Smooth muscle cell of the pulmonary artery (primary cell): Measurements from ENCODE around the gene TTPAL. TPM values are rescaled to one million over a fixed set of nuclear protein-coding genes. Genes with fewer than 3 reads are reported as not detected.

ENCODE experiments used
- total RNA-seq: library from RNA; depleted of rRNA; stranded (reverse); fragments of >200 nt; gene quantifications from 2 replicates; pipeline ENCODE4 v1.2.3, GENCODE V29; 2014

Gene TTPAL, protein sequence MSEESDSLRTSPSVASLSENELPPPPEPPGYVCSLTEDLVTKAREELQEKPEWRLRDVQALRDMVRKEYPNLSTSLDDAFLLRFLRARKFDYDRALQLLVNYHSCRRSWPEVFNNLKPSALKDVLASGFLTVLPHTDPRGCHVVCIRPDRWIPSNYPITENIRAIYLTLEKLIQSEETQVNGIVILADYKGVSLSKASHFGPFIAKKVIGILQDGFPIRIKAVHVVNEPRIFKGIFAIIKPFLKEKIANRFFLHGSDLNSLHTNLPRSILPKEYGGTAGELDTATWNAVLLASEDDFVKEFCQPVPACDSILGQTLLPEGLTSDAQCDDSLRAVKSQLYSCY
- total RNA-seq, result 11.4 and 15.8 TPM in 2 replicates

DNA sequence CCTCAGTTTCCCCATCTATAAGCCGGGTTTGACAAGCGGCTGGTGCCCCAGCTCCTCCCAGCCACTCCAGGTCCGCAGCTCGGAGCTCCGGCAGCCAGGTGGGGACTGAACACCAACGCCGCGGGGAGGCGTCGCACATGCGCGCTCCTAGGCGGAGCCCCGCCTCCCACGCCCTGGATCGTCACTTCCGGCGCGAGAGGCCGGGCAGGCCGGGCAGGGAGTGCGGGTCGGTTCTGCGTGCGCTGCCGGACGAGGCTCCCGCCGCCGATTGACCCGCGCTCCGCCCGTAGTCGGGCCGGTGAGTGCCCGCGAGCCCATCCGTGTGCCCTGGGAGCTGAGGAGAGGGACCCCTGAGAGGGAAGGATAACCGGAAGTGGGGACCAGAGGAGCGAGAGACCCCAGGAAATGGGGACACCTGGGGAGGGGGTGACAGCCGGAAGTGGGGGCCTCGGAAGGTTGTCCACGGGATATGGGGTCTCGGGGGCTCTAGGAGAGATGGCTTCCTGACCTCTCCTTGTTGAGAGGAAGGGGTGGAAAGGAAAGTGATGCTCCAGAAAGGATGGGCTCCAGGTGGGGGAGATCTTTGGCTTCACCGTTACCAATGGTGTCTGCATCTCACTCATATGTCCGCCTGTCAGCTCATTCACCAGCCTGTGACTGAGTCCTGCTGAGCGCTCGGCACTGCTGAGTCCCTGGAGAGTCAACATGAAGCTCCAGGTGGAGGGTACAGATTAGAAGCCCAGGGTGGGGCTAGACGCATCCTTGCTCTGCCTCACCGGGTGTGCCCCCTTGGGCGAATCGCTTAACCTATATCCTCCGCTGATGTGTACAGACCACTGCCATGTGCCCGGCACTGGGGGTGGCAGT lies at the start of gene TTPAL:
Gene TTPAL (plus strand): TSS at position 181 of the 867 bp plus-strand sequence. CDS start 4,126 bp downstream, outside the sequence.

DNA sequence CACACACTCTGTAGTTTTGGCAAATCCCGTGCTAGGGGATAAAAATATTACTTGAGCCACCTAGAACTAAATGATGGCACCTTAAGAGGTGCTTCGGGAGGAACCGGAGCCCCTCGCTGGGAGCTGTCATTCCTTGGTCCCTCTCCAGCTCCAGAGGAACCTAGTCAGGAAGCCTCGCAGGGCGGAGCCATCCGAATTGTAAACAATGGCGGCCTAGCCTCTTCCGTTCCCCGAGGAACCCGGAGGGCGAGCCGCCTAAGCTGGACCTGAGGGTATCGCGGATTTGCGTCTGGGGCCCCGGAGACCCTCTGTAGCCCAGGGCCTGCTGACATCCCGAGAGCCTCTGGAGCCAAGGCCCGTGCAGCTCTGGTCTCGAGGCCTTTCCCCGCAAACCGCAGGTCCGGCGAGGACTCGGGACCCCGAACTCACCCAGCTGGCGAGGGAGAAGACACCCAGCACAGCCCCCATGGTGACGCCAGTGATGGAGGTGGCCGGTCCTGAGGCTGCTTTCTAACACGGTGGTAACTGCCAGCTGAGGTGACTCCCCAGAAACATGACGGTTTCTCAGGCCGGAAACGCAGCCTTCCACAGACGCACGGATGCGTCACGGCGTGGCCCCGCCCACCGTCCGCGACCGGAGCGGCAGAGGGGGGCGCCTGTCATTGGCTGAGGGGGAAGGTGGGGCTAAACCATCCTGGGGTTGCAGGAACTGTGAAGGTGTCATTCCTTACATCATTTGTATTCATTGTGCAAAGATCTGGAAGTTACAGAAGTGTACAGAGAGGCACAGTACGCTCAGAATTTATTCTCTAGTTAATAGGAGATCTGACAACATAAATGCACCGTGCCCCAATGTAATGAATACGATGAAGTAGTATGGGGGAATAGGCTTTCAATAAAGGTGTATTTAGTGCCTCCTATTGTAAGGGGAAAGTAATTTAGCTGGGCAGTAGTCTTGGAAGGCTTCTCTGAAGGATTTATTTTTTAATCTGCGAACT lies 46.1 kb downstream of the TTPAL start, which contains the start of gene SERINC3:
Gene SERINC3 (minus strand): TSS at position 587 of the 998 bp plus-strand sequence. CDS start 119 bp downstream, at position 468.

Other genes with a start within 250 kb of the TTPAL start
- not detected in 2 replicates for gene GDAP1L1, start 228.6 kb upstream of the TTPAL start, total RNA-seq
- gene FITM2, start 164.7 kb upstream of the TTPAL start, total RNA-seq, result 11.2 and 11.5 TPM in 2 replicates
- gene R3HDML, start 138.8 kb upstream of the TTPAL start, total RNA-seq, result not detected in 2 replicates
- gene HNF4A, start 120.2 kb upstream of the TTPAL start, total RNA-seq, result not detected in 2 replicates
- 146 and 178 TPM in 2 replicates for gene SERINC3, start 46.2 kb downstream of the TTPAL start, total RNA-seq
- 42.1 and 61.0 TPM in 2 replicates for gene PKIG, start 106.7 kb downstream of the TTPAL start, total RNA-seq
- 12.0 and 45.0 TPM in 2 replicates for gene ADA, start 175.8 kb downstream of the TTPAL start, total RNA-seq
- gene CCN5, start 239.5 kb downstream of the TTPAL start, total RNA-seq, result 3.0 and 36.4 TPM in 2 replicates